Large intestine (tissue), 3 donors: ENCODE data around the gene MSANTD1. TPM values are rescaled to one million over a fixed set of nuclear protein-coding genes. Genes with fewer than 3 reads are reported as not detected.

Source experiments
- DNase-seq, 2 donors: peaks; one replicate each; pipeline versions ENCODE4 v3.0.0 to v3.0.0-alpha.2; 2013
- H3K27ac ChIP-seq: one replicate; pipeline ENCODE4 v1.5.1; 2013; ENCODE audit warnings: low read length
- H3K27me3 ChIP-seq: 2 replicates; pipeline ENCODE4 v1.6.1; 2013; ENCODE audit warnings: low read length; ENCODE audit not compliant: control insufficient read depth, insufficient read depth
- H3K36me3 ChIP-seq: 2 replicates; pipeline ENCODE4 v1.6.1; 2013; ENCODE audit warnings: low read length; ENCODE audit not compliant: control insufficient read depth, insufficient read depth
- H3K4me1 ChIP-seq: one replicate; pipeline ENCODE4 v1.6.1; 2013; ENCODE audit warnings: low read length; ENCODE audit not compliant: control insufficient read depth, insufficient read depth
- H3K4me3 ChIP-seq: one replicate; pipeline ENCODE4 v1.5.1; 2013; ENCODE audit warnings: low read length
- H3K9me3 ChIP-seq: one replicate; pipeline ENCODE4 v1.6.1; 2013; ENCODE audit warnings: mild to moderate bottlenecking, low read depth, low read length, moderate library complexity; ENCODE audit not compliant: control insufficient read depth
- WGBS: methylation state at CpG from one replicate; pipeline ENCODE4 v1.1.5; 2013; ENCODE audit warnings: low lambda C conversion rate; ENCODE audit not compliant: insufficient coverage; 5-methylcytosine and 5-hydroxymethylcytosine counted together
- polyA plus RNA-seq: library from polyadenylated mRNA; unstranded; fragments of 120-200 nt; gene quantifications from one replicate; pipeline ENCODE4 v1.2.1, GENCODE V29; 2013

Gene MSANTD1
- polyA plus RNA-seq, 1 donor, result 1.0 TPM

DNA sequence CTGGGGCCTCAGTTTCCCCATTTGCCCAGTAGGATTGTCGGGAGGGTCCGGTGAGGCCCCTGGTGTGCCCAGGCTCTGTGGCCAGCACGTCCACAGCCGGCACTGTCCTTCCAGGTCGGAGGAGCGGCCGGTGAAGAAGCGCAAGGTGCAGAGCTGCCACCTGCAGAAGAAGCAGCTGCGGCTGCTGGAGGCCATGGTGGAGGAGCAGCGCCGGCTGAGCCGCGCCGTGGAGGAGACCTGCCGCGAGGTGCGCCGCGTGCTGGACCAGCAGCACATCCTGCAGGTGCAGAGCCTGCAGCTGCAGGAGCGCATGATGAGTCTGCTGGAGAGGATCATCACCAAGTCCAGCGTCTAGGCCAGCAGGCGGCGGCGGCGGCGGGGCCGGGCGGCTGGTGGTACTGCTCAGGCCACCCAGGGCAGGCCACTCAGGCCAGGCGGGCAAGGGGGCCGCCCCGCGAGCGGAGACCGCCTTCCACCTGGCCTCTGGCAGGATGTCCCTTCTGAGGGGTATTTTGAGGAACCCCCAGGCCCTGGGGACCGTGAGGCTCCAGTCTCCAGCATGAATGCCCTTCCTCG is 6.7 kb downstream of the MSANTD1 start:
- Histone ChIP-seq H3K9me3 (peaks cover 2% of the 10 kb centered on the region), H3K4me1 (no peaks in the 10 kb centered on the region), H3K27me3 (no peaks in the 10 kb centered on the region), H3K36me3 (peaks cover 2% of the 10 kb centered on the region), H3K4me3 (no peak overlapping the region), H3K27ac (no peak overlapping the region)
- no peak for DNase-seq
- no CpG with 5 or more reads among the region's 36 CpGs for WGBS

DNA sequence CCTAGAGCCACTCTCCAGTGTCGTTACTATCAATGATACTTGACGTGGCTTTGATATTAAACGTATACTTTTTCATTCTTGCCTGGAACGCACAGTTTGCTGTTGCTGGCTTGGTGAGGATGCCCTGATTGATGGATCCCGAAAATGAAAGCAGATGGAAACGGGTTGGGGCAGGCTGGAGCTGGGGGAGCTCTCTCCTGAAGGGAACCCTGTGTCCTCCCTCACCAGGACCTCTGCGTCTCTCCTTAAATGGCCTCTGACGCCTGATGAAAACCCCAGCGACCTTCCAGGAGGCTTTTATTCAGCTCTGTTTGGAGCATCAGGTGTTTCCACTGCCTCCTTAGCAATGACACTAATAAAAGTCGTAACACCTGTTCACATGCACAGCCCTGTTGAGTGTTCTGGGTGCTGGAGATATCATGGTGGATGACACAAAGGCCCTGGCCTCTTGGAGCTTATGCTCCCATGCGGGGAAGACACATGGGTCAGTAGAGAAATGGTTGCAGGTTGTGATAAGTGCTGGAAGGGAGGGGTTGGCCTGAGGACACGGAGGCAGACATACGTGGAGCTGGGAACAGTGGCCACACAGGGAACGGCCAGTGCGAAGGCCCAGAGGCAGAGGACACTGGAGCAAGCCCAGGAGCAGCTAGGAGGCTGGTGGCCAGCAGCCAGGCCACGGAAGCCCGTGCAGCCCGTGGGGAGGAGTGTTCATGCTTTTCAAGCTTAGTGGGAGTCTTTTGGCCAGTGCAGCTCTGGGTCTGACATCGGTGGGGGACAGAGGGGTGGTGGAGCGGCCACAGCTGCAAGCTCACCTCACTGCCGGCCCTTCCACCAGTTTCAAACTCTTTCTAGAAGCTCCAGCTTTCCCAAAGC is 7.5 kb downstream of the MSANTD1 start:
- H3K4me1 ChIP-seq, result no peaks in the 10 kb centered on the region
- no peaks in the 10 kb centered on the region for H3K27me3 ChIP-seq
- no peak overlapping the region for H3K4me3 ChIP-seq
- H3K27ac ChIP-seq, result no peak overlapping the region
- peaks cover 2% of the 10 kb centered on the region for H3K9me3 ChIP-seq
- H3K36me3 ChIP-seq, result peaks cover 2% of the 10 kb centered on the region
- no CpG with 5 or more reads among the region's 21 CpGs for WGBS
- no peak for DNase-seq

DNA sequence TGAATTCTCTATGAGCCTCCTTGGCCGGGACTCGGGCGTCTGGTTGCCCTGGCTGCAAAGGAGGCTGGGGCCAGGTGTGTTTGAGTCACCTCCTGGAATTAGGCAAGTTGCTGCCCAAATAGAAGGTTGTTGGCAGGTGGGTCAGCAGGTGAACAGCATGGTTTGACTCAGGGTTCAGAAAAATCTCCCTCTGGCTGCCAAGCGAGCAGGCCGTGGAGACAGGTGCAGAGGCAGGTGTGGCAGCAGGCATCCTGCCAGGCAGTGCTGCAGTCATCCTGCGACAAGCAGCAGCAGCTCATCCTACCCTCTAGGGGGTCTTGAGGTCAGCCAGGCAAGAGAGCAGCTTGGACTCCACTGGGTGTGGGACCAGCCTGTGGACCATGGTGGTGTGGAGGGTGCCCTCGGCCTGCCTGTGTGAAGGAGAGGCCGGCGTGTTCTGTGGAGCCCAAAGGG is 8.2 kb downstream of the MSANTD1 start:
- Histone ChIP-seq H3K27ac (no peak overlapping the region), H3K27me3 (no peaks in the 10 kb centered on the region), H3K36me3 (peaks cover 2% of the 10 kb centered on the region), H3K4me1 (no peaks in the 10 kb centered on the region), H3K9me3 (peaks cover 2% of the 10 kb centered on the region), H3K4me3 (no peak overlapping the region)
- no CpG with 5 or more reads among the region's 9 CpGs for WGBS
- no peak for DNase-seq

DNA sequence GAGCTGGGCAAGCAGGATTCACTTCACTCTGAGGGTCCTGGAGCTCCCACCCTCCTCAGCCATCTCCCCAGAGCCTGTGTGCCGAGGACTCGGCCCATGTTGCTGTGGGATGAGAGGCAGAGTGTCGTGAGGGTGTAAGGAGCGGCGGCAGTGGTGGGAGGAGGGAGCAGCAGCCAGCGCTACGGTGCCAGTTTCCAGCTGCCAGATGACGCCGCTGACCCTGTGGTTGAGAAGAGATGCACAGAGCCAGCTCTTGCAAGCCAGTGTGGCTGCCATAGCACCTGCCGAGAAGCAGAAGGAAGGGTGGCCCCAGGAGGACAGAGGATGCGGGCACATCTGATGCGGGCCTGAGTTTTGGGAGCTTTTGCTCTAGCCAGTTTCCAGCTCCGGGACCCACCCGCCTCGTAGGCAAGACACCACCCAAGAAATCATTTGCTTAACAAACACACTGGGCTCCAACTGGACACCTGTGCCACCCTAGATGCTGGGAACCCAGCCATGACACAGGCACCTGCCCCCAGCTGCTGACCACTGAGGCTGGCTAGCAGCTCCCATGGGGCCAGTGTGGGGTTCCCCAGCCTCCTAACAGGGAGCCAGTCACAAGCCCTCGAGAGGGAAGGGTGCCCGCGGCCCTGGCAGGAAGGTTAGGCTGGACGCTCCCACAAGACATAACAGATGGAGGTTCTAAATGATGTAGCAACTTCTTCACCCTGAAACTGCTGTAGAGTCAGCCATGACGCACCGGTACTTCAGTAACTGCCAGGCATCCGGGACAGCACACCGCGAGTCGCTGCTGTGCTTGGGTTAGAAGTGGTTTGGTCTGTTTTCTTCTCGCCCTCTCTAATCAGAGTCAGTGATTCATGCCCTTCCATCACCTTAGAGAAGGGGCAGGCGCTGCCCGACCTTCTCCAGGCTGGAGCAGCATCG is 8.9 kb downstream of the MSANTD1 start:
- no peak for DNase-seq
- Histone ChIP-seq H3K4me1 (no peaks in the 10 kb centered on the region), H3K27ac (no peak overlapping the region), H3K9me3 (peaks cover 2% of the 10 kb centered on the region), H3K36me3 (peaks cover 2% of the 10 kb centered on the region), H3K27me3 (no peaks in the 10 kb centered on the region), H3K4me3 (no peak overlapping the region)
- no CpG with 5 or more reads among the region's 29 CpGs for WGBS

DNA sequence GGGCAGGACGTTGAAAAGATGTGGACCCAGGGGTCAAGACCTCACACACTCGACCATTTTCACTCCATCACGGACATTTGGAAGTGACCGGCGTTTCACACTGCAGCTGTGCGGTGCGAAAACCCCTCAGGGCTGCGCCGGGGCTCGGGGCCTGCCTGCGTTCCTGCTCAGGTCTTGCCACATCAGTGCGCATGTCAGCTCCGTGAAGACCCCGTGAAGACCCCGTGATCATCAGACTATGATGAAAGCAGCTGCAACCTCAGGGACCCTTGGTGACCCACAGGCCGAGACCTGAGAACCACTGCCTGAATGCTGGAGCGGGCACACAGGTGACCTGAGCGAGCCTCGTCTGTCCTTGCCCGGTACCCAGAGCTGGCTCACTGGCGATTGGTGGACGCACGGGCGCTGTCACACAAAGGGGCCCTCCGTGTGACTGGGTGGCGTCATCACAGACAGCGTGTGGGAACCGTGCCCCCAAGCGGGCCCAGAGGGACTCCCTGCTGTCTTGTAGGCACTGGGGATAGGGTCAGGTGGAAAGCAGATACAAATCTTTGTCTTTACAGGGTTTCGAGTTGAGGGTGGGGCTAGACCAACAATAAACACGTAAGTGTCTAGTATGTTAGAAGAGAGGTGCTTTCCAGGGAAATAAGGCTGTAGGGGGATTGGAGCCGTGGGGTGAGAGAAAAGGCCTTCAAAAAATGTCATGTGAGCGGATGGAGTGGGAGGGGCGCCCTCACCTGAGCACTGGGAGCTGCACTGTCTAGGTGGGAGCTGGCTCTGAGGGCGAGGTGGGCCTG is 12.7 kb downstream of the MSANTD1 start:
- Histone ChIP-seq H3K36me3 (no peaks in the 10 kb centered on the region), H3K27me3 (no peaks in the 10 kb centered on the region), H3K9me3 (no peaks in the 10 kb centered on the region), H3K4me1 (no peaks in the 10 kb centered on the region), H3K27ac (no peak overlapping the region), H3K4me3 (no peak overlapping the region)
- 90% methylated on average over 2 of the region's 35 CpGs for WGBS
- DNase-seq, result no peak

DNA sequence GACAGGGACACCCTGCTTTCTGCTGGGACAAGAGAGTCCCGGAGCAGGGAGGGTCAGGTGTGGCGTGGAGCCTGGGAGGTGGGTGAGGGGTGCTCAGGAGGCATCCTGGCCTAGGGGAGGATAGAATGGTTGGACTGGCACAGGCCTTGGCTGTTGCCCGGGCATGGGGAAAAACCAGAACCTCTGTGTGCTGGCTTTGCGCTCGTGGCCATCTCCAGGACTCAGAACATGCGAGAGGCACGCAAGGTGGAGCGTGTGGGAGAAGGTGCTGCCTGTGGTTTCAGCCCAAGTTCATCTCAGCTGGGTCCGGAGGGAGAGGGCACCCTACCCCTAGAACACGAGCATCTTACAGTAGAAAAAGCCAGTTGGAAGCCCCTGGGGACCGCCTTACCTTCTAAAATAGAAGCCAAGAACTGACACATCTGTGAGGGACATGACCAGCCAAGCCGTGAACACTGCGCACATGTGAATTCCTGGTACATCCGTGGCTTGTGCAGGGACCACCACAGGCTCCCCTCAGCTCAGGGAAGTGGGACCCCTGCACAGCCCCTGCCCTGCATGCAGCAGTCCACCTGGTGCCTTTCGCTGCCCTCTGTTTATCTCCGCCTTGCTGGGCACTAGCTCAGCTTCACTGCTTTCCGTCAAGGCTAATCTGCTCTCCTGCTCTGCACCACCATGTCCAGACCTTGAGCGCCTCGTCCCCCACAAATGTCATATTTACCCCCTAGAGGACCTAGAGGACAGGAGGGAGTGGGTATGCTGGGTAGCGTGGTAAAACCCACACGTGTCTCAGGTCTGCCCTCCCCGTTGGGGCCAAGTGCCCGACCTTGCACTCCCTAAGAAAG is 13.5 kb downstream of the MSANTD1 start:
- no peaks in the 10 kb centered on the region for H3K9me3 ChIP-seq
- no peak for DNase-seq
- H3K4me1 ChIP-seq, result no peaks in the 10 kb centered on the region
- H3K27me3 ChIP-seq, result no peaks in the 10 kb centered on the region
- no CpG with 5 or more reads among the region's 23 CpGs for WGBS
- no peaks in the 10 kb centered on the region for H3K36me3 ChIP-seq
- H3K4me3 ChIP-seq, result no peak overlapping the region
- H3K27ac ChIP-seq, result no peak overlapping the region

DNA sequence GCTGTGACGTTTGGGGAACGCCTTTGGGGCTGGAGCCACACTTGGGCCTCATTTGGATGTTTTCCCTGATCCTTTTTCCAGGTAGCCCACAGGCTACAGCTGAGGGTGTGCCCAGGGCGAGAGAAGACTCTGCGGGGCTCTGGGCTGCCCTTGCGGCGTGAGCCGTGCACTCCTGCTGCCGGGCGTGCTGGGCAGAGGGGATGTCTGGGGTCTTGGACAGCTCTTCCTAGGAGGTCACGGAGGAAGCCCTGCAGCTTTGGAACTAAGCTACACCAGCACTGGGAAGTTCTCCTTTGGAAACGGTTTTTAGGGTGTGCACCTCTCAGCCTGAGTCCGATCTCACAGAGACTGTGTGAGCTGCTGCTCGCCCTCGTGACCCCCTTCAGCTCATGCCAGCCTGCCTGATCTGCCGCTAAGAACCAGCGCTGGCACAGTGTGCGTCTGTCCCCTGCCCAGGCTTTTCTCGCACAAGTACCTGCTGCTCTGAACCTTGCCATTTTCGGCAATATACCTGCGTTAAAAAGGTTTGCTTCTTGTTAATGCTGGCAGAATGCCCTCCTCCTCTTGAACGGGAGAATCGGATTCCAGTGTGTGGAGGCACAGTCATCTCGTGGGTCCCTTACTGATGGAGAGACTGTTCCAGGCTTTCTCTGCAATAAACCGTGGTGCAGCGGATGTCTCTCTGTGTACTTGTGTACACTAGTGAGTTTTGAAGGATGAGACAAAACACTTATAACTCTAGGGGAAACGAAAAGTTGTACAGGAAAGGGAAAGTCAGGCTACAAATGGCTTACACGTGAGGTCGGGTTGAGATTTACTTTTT is 14.3 kb downstream of the MSANTD1 start:
- no peaks in the 10 kb centered on the region for H3K9me3 ChIP-seq
- DNase-seq, result no peak
- no peaks in the 10 kb centered on the region for H3K36me3 ChIP-seq
- H3K4me1 ChIP-seq, result no peaks in the 10 kb centered on the region
- H3K27me3 ChIP-seq, result no peaks in the 10 kb centered on the region
- H3K27ac ChIP-seq, result no peak overlapping the region
- WGBS, result 60% methylated on average over 1 of the region's 28 CpGs
- no peak overlapping the region for H3K4me3 ChIP-seq

DNA sequence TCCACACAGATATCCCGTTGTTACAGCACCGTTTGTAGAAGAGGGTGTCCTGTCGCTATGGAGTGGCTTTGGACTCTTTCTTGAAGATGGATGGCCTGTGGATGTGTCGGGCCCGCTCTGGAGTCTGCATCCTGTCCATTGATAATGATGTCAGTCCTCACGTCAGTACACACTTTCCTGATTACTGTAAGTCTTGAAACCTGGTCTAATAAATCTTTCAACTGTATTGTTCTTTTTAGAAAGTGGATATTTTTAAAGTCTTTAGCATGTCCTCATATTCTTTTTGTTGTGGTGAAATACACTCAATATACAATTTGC is 14.9 kb downstream of the MSANTD1 start:
- Histone ChIP-seq H3K4me1 (no peaks in the 10 kb centered on the region), H3K9me3 (no peaks in the 10 kb centered on the region), H3K4me3 (no peak overlapping the region), H3K27ac (no peak overlapping the region), H3K36me3 (no peaks in the 10 kb centered on the region), H3K27me3 (no peaks in the 10 kb centered on the region)
- WGBS, result 80% methylated on average over 1 of the region's 6 CpGs
- no peak for DNase-seq

DNA sequence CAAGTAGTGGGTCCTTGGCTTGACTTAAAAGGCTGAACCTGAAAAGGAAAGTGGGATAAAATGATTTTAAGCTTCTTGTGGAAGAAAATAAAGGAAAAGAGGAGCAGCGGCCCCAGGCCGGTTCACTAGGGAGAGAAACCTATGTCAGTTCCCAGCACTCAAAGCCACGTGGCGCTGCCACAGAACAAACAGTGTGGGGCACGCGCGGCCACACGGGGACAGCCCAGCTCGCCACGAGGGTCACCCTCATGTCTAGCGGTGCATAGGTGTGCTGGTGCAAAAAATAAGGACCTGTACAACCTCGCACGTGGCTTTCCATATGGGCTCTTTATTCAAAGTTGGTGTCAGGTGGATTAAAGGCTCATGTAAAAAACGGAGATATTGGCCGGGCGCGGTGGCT is 17.1 kb downstream of the MSANTD1 start:
- no peak for DNase-seq
- Histone ChIP-seq H3K27ac (no peak overlapping the region), H3K4me1 (no peaks in the 10 kb centered on the region), H3K36me3 (no peaks in the 10 kb centered on the region), H3K4me3 (no peak overlapping the region), H3K27me3 (no peaks in the 10 kb centered on the region), H3K9me3 (peaks cover 4% of the 10 kb centered on the region)
- WGBS, result no CpG with 5 or more reads among the region's 17 CpGs
